GM19023 (cell line): ENCODE measurements around the gene PDE3B.
"Not testable (repeated sequence)": the region's sequence is repeated elsewhere in the genome, so short reads cannot be mapped to it uniquely, and the experiment has no call there.

Source experiments
- ATAC-seq: cut with Tn5 transposase; IDR thresholded peaks from one replicate; pipeline ENCODE4 v1.9.1; 2021; ENCODE audit warnings: mild to moderate bottlenecking, moderate library complexity; ENCODE audit not compliant: unreplicated experiment

Gene PDE3B

DNA sequence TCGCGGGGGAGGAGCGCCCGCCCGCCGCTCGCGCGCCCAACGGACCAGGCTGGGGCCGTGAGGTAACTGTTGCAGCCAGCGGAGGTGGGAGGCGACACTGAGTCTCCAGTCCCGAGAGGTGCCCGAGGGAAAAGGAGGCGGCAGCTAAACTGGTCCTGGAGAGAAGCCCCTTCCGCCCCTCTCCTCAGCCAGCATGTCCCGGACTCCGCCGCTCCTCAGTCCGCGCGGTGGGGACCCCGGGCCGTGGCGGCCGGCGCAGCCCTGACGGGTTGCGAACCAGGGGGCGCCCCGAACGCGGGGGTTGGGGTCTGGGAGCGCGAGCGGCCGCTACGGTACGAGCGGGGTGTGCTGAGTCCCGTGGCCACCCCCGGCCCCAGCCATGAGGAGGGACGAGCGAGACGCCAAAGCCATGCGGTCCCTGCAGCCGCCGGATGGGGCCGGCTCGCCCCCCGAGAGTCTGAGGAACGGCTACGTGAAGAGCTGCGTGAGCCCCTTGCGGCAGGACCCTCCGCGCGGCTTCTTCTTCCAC, at the start of gene PDE3B:
PDE3B (plus strand) TSS at position 108 of the 529 bp plus-strand sequence; CDS start at position 380, 272 bp downstream.
- ATAC-seq = peak; percentile 79

- not testable (repeated sequence) for ATAC-seq
These were observed 48.3 kb upstream of the PDE3B start for GRCh38 chr11:14595261-14595660.

GRCh38 chr11:14607713-14608112, 35.9 kb upstream of the PDE3B start:
- ATAC-seq = no peak

- no peak for ATAC-seq
These were observed 33.7 kb upstream of the PDE3B start for GRCh38 chr11:14609902-14610301.

DNA sequence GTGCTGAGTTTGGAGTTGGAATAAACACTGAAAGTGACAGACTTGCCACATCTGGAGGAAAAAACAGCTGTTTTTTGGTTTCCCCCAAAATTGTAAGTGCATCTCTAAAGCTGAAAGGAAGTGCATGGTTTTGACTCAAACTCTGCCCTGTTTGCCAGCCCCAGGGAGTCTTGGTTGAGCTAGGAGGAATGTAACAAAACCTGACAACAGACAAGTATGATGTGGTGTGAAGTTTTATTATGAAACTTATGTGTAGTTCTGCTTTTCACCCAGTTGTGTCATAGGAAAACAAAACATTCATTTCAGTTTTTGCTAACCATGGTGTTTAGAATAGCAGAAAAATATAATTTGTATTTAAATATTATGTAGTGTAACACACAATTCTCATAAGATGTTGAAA, 31.7 kb upstream of the PDE3B start:
- ATAC-seq = no peak

DNA sequence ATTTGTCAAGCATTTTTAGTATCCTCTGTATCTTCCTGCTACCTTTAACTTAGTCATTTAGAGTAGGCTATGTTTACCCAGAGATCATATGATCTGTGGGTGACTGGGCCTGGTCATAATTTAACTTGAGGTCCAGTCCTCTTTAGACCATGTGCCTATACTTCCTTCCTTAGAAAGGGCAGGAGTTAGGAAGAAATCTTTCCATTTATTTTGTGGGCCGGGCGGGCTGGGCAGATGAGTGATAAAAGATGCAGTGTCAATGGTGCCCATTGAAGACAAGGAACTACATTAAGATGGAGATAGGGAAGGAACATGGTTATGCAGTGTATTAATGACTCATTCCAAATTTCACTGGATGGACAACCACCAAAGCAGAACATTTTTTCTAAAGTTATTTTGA, 30.9 kb upstream of the PDE3B start:
- no peak for ATAC-seq

GRCh38 chr11:14614091-14614622, 29.4 kb upstream of the PDE3B start:
- no peak for ATAC-seq

DNA sequence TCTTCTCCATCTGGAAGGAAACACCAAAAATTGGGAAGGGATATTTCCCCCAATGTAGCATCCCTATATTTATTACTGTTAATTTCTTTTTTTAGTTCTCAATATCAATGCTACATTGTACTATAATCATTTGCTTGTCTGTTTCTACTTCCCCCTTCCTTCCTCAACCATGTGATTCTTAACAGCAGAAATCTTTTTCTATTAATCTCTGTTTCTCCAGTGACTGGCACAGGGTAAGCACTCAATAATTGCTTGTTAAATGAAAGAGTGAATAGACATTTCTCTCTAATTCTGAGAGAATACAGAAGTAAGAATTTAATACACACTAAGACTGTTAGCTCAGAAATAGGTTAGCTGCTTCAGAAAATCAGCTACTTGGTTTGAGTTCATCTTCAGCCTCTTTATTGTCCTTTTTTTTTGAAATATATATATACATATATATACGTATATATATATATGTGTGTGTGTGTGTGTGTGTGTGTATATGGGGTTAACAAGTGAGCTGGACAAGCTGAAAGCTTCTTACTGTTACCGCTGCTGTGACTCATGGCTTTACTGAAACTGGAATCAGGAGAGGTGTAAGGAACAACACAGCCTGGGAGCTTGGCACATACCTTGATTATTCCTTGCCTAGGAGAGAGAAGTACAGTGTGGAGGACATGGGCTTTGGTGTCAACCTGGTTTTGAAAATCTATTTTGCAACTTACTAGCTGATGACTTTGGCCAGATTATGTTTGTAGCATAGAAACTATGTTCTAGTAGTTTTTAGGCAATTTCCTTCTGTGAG, 26.2 kb upstream of the PDE3B start:
- no peak for ATAC-seq

DNA sequence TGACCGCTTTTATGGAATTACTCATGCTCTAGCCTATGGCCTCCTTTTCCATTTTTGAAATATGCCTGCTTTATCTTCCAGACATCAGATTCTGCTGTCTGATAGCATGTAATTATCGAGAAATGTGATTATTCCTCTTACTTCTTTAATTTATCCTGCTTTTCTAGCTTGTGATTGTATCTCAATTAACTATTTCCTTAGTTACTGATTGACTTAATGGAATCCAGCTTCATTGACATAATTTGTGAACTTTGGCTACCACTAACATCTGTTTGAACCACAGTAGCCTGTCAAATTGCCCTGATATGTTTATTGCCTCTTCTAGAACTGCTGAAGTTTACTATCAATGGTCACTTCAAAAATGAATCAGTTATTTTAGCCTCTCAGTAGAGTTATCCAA, 25.5 kb upstream of the PDE3B start:
- no peak for ATAC-seq

DNA sequence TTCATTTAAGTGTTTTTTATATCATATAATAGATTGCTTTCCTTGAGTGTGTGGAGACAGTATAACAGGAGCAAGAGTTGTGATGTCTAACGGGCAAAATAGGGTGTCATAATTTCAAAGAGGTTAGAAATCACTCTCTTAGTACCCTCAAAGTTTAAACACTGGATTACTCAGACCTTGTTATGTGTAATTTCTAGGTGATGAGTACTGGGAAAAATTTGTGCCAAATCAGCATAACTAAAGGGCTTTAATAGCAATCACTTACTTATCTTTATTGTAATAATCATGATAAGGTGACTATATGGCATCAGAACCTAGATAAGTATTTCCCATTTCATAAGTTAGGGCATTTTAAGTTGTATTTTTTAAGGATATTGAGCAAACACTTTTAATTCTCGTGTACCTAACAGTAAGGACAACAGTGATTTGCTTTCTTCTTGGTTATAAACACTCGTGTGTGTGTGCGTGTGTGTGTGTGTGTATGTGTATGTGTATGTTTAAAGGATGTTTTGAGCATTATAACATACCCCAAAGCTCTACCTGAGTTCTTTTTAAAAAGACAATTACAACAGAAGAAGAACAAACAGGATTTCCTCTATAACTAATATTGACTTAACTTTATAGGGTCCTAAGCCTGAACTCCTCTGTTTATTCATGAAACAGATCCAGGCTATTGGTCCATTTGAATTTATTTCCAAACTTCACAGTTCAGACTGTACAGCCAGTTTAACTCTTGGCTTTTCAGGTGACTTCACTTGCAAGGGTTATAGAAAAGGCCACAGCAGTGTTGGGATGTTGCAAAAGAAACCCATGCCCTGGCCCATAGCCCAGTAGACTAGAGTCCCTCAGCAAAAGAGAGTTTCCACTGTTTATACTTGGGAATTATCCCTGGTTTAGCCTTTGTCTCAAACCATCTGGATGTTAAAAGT, 23.7 kb upstream of the PDE3B start:
- ATAC-seq = no peak

DNA sequence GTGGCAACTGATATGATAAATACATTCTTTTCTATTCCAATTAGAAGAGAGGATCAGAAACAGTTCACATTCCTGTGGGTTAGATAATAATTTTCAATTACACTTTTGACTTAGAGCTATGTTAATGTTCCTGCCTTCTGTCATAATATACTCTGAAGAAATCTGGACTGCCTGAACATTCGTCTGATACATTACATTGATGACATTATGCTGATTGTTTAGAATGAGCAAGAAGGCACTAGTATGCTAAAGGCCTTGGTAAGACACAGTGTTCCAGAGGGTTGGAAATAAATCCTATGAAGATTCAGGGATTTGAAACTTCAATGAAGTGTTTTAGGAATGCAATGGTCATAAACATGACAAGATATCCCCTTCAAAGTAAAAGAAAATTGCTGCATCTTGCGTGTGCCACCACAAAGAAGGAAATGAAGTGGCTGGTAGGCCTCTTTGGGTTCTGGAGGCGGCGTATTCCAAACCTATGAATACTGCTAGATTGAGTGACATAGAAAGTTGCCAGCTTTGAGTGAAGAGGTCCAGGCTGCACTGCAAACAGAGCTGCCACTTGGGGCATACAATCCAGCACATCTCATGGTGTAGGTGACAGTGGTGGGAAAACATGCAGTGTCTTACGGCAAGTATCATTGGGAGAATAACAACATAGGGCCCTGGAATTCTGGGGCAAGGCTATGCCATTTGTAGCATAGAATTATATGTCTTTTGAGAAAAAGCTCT, 21.2 kb upstream of the PDE3B start:
- ATAC-seq = no peak

DNA sequence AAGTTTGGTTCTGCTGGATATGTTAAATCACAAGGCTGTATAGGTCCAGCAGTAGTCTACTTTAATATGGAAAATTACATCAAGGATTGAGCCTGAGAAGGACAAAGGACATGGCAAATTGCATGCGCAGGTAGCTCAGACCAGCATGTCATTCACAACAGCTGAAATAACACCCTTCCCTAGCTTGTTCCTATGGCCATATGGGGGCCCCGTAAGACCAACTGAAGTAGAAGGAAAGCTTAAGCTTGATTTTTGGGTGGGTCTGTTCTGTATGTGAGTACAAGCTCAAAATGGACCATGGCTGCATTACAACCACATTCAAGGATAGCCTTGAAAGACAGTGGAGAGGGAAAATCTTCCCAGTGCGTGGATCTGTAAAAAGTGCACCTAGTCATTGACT, 20.6 kb upstream of the PDE3B start:
- ATAC-seq = no peak

- ATAC-seq = no peak
These were observed 17.9 kb upstream of the PDE3B start for GRCh38 chr11:14625586-14626205.

GRCh38 chr11:14626650-14627049, 17.0 kb upstream of the PDE3B start:
- no peak for ATAC-seq

DNA sequence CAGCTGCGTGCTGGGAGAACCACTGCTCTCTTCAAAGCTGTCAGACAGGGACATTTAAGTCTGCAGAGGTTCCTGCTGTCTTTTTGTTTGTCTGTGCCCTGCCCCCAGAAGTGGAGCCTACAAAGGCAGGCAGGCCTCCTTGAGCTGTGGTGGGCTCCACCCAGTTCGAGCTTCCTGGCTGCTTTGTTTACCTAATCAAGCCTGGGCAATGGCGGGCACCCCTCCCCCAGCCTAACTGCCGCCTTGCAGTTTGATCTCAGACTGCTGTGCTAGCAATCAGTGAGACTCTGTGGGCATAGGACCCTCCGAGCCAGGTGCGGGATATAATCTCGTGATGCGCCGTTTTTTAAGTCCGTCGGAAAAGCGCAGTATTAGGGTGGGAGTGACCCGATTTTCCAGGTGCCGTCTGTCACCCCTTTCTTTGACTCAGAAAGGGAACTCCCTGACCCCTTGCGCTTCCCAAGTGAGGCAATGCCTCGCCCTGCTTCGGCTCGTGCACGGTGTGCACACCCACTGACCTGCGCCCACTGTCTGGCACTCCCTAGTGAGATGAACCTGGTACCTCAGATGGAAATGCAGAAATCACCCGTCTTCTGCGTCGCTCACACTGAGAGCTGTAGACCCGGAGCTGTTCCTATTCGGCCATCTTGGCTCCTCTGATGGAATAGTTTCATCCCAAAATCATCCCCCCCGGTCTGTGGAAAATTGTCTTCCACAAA, 9.9 kb upstream of the PDE3B start:
- ATAC-seq = not testable (repeated sequence)

GRCh38 chr11:14634813-14635212, 8.8 kb upstream of the PDE3B start:
- ATAC-seq = no peak

- ATAC-seq = no peak
These were observed 8.1 kb upstream of the PDE3B start for GRCh38 chr11:14635546-14635945.

GRCh38 chr11:14636119-14636518, 7.5 kb upstream of the PDE3B start:
- no peak for ATAC-seq

- ATAC-seq = no peak
These were observed 5.7 kb upstream of the PDE3B start for GRCh38 chr11:14637868-14638409.
